Pericardium fibroblast (primary cell): ENCODE results near the gene OR2C3. TPM values are rescaled to one million over a fixed set of nuclear protein-coding genes. Genes with fewer than 3 reads are reported as not detected.

Experiments
- total RNA-seq: library from RNA; depleted of rRNA; stranded (reverse); fragments of >200 nt; gene quantifications from 2 replicates; pipeline ENCODE4 v1.2.3, GENCODE V29; 2015

OR2C3 gene
- total RNA-seq: not detected in 2 replicates

GRCh38 chr1:247536340-247536739, at the start of gene OR2C3:
Gene OR2C3 (minus strand): TSS chr1:247536440. CDS start chr1:247532511, 3,929 bp downstream.

GRCh38 chr1:247548769-247549182, 12.5 kb upstream of the OR2C3 start, which contains the start of gene GCSAML:
Gene GCSAML (plus strand): TSS chr1:247549134. CDS start chr1:247549192, 58 bp downstream.

Other genes starting within 250 kb of the OR2C3 start
- 24.0 and 31.7 TPM in 2 replicates for gene ZNF496, start 204.6 kb downstream of the OR2C3 start, total RNA-seq
- gene NLRP3, start 120.3 kb downstream of the OR2C3 start, total RNA-seq: under 0.01 TPM in 1 of 2 replicates, not detected in the other
- not detected in 2 replicates for gene OR2B11, start 78.3 kb downstream of the OR2C3 start, total RNA-seq
- not detected in 2 replicates for gene GCSAML, start 12.7 kb upstream of the OR2C3 start, total RNA-seq
- not detected in 2 replicates for gene OR2G2, start 51.9 kb upstream of the OR2C3 start, total RNA-seq
- gene OR2G3, start 69.1 kb upstream of the OR2C3 start, total RNA-seq: not detected in 2 replicates
- gene OR13G1, start 143.3 kb upstream of the OR2C3 start, total RNA-seq: not detected in 2 replicates
- not detected in 2 replicates for gene OR6F1, start 180.2 kb upstream of the OR2C3 start, total RNA-seq
- gene OR14K1, start 202.2 kb upstream of the OR2C3 start, total RNA-seq: not detected in 2 replicates
- gene OR14A2, start 211.7 kb upstream of the OR2C3 start, total RNA-seq: not detected in 2 replicates
- not detected in 2 replicates for gene OR1C1, start 224.1 kb upstream of the OR2C3 start, total RNA-seq